Esophagus squamous epithelium (tissue), 4 donors: ENCODE measurements around the gene SENP6.
"Not testable (repeated sequence)": the region's sequence is repeated elsewhere in the genome, so short reads cannot be mapped to it uniquely, and the experiment has no call there.

ENCODE experiments used
- POLR2A ChIP-seq, 4 donors: fragments of 450-650 bp; IDR thresholded peaks; one replicate each; pipeline ENCODE4 v1.6.1; 2017; ENCODE audit warnings: antibody characterized with exemption in 4 of 4, mild to moderate bottlenecking in 4 of 4, moderate library complexity in 3 of 4
- TF ChIP-seq, protein P1 (sequence below), 6 experiments: fragments of 450-650 bp in 4 of 6; fragments of 200-600 bp in 2 of 6; sonication (generic) in 2 of 6; IDR thresholded peaks; one replicate each; pipeline ENCODE4 v1.5.1; 2016 to 2019; ENCODE audit warnings: antibody characterized with exemption in 6 of 6, mild to moderate bottlenecking in 4 of 6, moderate library complexity in 4 of 6

DNA sequence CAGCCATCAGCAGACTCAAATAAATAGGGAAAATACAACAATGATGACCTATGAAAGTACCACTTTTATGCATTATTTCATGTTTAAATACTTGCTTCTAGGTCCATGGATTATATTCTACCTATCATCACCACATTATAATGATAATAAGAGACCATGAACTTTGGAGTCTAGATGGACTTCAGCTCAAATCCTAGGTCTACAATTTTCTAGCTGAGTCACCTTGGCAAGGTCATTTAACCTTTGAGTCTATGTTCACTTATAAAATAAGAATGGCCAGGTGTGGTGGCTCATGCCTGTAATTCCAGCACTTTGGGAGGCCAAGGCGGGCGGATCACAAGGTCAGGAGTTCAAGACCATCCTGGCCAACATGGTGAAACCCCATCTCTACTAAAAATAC is 5.3 kb upstream of the SENP6 start:
- not testable (repeated sequence) for TF ChIP-seq POLR2A (IDR thresholded peaks at IDR 0.05)
- TF ChIP-seq, protein P1, sequence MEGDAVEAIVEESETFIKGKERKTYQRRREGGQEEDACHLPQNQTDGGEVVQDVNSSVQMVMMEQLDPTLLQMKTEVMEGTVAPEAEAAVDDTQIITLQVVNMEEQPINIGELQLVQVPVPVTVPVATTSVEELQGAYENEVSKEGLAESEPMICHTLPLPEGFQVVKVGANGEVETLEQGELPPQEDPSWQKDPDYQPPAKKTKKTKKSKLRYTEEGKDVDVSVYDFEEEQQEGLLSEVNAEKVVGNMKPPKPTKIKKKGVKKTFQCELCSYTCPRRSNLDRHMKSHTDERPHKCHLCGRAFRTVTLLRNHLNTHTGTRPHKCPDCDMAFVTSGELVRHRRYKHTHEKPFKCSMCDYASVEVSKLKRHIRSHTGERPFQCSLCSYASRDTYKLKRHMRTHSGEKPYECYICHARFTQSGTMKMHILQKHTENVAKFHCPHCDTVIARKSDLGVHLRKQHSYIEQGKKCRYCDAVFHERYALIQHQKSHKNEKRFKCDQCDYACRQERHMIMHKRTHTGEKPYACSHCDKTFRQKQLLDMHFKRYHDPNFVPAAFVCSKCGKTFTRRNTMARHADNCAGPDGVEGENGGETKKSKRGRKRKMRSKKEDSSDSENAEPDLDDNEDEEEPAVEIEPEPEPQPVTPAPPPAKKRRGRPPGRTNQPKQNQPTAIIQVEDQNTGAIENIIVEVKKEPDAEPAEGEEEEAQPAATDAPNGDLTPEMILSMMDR (IDR thresholded peaks at IDR 0.05): not testable (repeated sequence)
